ENCODE data around the gene CDK14. TPM values are rescaled to one million over a fixed set of nuclear protein-coding genes. Genes with fewer than 3 reads are reported as not detected.

Gene CDK14
- total and polyA plus RNA-seq, 5 experiments from 2014 or later, result 0.15 to 3.6 (median 2.8) TPM; not detected in 2

DNA sequence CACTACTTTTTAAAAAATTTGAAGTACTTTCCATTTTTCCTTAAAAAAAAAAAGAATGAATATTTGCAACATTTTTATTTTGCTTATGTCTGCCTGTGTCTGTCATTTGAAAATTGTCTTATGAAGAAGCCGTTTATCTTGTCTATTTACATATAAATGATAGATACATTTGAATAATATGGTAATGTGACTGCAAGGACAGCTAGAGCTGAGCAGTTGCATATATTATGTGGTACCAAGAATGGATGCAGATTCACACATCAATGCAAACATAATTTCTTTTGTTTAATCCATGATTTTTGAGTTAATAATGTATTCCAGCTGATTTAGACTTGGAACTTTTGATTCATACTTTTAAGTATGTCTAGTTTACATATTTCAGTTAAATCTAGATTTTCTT lies 268.0 kb downstream of the CDK14 start:
- Mint-ChIP-seq H3K9me3 (peaks cover 0 to 5% (median 0%) of the 10 kb centered on the region in 9 donors), H3K4me1 (no peaks in the 10 kb centered on the region), H3K27me3 (peaks cover 0 to 2% (median 0%) of the 10 kb centered on the region in 5 donors), H3K36me3 (no peaks in the 10 kb centered on the region), H3K27ac (no peak overlapping the region), H3K4me3 (no peak overlapping the region)
- ATAC-seq (no peak), DNase-seq (no peak)
- POLR2A ChIA-PET, result no interaction called here

DNA sequence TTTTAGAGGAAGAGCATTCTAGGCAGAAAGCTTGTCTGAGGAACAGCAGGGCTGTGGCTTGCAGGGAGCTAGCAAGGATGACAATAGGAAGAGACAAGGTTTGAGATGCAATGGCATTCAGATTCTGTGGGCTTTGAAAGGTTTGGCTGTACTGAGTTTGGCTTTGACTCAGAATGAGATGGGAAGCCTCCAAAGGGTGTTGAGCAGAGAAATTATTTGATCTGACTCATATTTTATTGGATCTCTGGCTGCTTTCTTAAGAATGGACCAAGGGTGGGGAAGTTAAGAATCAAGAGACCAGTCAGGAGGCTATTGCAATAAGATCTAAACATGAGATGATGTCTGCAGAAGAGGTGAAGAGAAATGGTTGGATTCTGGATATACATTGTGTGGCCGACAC lies 273.2 kb downstream of the CDK14 start:
- H3K9me3 Mint-ChIP-seq, result peaks cover 0 to 20% (median 0%) of the 10 kb centered on the region in 9 donors
- no peak for DNase-seq
- no peak for ATAC-seq
- H3K36me3 Mint-ChIP-seq, result no peaks in the 10 kb centered on the region
- POLR2A ChIA-PET, result no interaction called here
- H3K27me3 Mint-ChIP-seq, result peaks cover 0 to 4% (median 0%) of the 10 kb centered on the region in 5 donors
- H3K4me1 Mint-ChIP-seq, result no peaks in the 10 kb centered on the region
- H3K27ac Mint-ChIP-seq, result no peak overlapping the region
- no peak overlapping the region for H3K4me3 Mint-ChIP-seq

DNA sequence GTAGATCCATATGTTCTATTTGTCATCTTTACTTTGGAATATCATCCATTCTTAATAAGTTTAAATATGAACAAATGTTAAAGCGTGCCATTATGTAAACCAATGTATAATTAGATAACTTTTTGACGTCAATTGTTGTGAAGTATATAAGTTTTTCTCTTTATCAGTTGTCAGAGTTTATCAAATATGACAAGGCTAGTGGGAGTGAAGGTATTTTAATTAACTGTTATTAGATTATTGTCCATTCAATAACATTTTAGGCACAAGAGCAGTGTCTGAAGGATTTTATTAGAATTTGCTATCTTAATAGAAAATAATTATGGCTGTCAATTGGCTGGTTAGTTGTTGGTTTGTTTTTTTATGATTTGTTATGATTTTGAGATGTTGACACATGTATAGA lies 280.6 kb downstream of the CDK14 start:
- H3K4me1 Mint-ChIP-seq, result no peaks in the 10 kb centered on the region
- H3K27me3 Mint-ChIP-seq, result no peaks in the 10 kb centered on the region
- DNase-seq (no peak), ATAC-seq (no peak)
- H3K27ac Mint-ChIP-seq, result no peak overlapping the region
- no peaks in the 10 kb centered on the region for H3K36me3 Mint-ChIP-seq
- H3K9me3 Mint-ChIP-seq, result peaks cover 0 to 18% (median 0%) of the 10 kb centered on the region in 9 donors
- POLR2A ChIA-PET, result no interaction called here
- H3K4me3 Mint-ChIP-seq, result no peak overlapping the region

DNA sequence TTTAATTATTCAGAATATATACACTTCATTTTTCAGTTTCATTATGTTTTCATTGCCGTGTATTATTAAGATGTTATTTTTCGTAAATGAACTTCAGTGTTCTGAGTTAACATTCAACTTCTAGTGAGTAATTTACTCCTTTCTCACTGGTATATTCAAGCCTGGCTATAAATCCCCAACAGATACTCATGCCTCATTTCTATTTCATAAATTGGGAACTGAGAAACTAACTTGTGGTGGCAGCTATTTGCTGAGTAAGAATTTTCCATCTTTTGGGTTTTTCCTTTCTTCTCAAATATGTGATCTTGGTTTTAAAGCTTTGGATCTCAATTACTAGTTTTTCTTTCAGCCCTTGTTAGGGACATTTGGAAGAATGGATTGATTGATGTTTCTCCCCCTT lies 281.1 kb downstream of the CDK14 start:
- POLR2A ChIA-PET, result no interaction called here
- Mint-ChIP-seq H3K4me1 (no peaks in the 10 kb centered on the region), H3K27me3 (no peaks in the 10 kb centered on the region), H3K27ac (no peak overlapping the region), H3K9me3 (peaks cover 0 to 22% (median 2%) of the 10 kb centered on the region in 9 donors), H3K4me3 (no peak overlapping the region), H3K36me3 (no peaks in the 10 kb centered on the region)
- no peak for DNase-seq
- no peak for ATAC-seq

DNA sequence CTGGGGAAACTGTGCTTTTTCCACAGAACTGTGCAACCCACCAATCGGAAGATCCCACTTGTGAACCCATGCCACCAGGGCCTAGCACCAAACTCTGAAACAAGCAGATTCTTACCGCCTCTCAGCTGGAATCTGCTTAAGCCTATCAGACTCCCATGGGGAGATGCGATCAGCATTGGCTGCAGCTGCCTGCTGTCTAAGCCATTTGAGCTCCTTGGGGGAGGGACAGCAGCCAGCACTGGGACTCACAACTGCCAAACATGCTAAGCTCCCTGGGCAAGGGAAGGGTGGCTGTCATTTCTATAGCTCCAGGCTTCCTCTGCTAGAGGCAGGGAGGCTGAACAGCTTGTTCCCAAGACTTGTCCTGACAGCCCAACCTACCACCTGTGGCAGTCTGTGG lies 283.8 kb downstream of the CDK14 start:
- H3K27me3 Mint-ChIP-seq, result no peaks in the 10 kb centered on the region
- POLR2A ChIA-PET, result no interaction called here

DNA sequence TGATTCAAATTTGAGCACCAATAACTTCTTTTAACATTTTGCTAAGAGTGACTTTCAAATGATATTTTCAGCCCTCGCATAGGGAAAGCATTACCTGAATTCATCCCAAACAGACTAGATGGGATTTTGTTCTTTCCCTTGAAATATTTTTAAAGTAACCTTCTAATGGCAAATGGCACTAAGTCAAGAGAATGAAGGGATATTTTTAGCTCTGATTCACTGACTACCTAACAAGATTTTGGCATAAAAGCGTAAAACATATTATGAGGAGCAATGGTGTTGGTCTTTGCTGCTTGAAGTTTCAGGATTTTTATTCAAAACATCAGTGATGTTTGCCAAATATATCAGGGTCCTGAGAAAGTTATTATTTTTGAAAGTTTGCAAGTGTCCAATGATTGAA lies 290.3 kb downstream of the CDK14 start:
- POLR2A ChIA-PET, result no interaction called here
- Mint-ChIP-seq H3K4me1 (no peaks in the 10 kb centered on the region), H3K36me3 (no peaks in the 10 kb centered on the region), H3K4me3 (no peak overlapping the region), H3K27ac (no peak overlapping the region), H3K9me3 (peaks cover 0 to 8% (median 0%) of the 10 kb centered on the region in 9 donors), H3K27me3 (no peaks in the 10 kb centered on the region)
- DNase-seq, result no peak
- ATAC-seq, result no peak

More for the DNA sequence above, 283.8 kb downstream of the CDK14 start:
- peaks cover 0 to 22% (median 0%) of the 10 kb centered on the region in 9 donors for H3K9me3 Mint-ChIP-seq
- H3K36me3 Mint-ChIP-seq, result no peaks in the 10 kb centered on the region
- no peak overlapping the region for H3K27ac Mint-ChIP-seq
- H3K4me3 Mint-ChIP-seq, result no peak overlapping the region
- ATAC-seq, result no peak
- H3K4me1 Mint-ChIP-seq, result no peaks in the 10 kb centered on the region
- no peak for DNase-seq

DNA sequence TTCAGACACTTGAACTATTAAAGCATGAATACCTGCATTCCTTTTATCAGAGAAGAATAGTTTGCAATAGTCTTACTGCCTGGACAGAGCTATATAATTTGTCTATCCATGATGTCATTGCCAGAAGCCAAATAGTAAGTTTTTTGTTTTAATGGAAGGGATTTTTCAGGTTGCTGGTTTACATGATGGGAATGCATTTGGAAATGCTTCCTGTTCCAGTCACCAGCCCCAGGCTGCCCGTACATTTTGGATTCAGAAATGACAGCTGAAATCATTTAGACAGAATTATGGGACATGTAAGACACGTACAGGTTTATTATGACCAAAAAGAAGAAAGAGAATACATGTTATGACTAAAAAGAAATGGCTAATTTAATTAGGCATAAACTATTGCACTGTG lies 293.1 kb downstream of the CDK14 start:
- ATAC-seq, result no peak
- H3K4me3 Mint-ChIP-seq, result no peak overlapping the region
- DNase-seq, result no peak
- POLR2A ChIA-PET, result no interaction called here
- H3K36me3 Mint-ChIP-seq, result no peaks in the 10 kb centered on the region
- no peaks in the 10 kb centered on the region for H3K4me1 Mint-ChIP-seq
- H3K9me3 Mint-ChIP-seq, result peaks cover 0 to 3% (median 0%) of the 10 kb centered on the region in 9 donors
- H3K27me3 Mint-ChIP-seq, result peaks cover 0 to 3% (median 0%) of the 10 kb centered on the region in 5 donors
- no peak overlapping the region for H3K27ac Mint-ChIP-seq

DNA sequence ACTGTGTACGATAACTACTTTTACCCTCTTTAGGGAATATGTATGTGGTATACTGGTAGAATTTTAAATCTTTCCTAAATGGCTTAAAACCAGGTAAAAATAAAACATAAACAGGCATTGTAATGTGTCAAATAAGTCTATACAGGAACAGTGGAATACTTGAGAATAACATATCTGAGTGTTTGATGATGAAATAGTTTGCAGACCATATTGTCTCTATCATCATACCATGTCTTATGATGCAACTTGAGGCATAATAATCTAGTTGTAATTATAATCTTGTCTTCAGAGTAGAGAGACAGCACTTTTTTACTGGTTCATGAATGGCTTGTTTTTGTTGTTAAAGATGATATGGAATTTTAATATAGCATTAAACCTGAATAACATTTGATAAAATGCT lies 293.5 kb downstream of the CDK14 start:
- Mint-ChIP-seq H3K36me3 (no peaks in the 10 kb centered on the region), H3K9me3 (peaks cover 0 to 3% (median 0%) of the 10 kb centered on the region in 9 donors), H3K4me3 (no peak overlapping the region), H3K4me1 (no peaks in the 10 kb centered on the region), H3K27ac (peak overlapping the region in 1 of 10 donors; percentile 70), H3K27me3 (peaks cover 0 to 3% (median 0%) of the 10 kb centered on the region in 5 donors)
- DNase-seq, result no peak
- no peak for ATAC-seq
- POLR2A ChIA-PET, result no interaction called here

DNA sequence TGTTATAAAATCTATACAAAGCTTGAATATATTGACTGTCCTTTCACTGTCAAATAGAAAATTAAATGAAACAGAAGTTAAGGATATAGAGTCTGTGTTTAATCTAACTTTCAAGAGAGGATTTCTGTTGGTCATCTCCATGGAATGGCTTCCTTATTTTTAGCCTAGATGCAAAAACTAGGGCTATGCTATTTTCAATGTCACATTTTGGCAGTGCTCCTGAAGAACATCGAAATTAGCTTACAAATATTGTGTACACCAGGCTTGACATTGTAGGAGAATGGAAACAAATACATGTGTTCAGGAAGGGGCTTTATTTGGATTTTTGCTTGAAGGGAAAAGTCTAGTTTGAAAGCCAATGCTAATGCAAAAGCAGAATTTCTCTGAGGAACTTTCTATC lies 295.4 kb downstream of the CDK14 start:
- Mint-ChIP-seq H3K36me3 (no peaks in the 10 kb centered on the region), H3K4me3 (no peak overlapping the region), H3K9me3 (peaks cover 0 to 7% (median 0%) of the 10 kb centered on the region in 9 donors), H3K27ac (no peak overlapping the region), H3K27me3 (peaks cover 0 to 3% (median 0%) of the 10 kb centered on the region in 5 donors), H3K4me1 (no peaks in the 10 kb centered on the region)
- POLR2A ChIA-PET, result no interaction called here
- DNase-seq (no peak), ATAC-seq (no peak)

DNA sequence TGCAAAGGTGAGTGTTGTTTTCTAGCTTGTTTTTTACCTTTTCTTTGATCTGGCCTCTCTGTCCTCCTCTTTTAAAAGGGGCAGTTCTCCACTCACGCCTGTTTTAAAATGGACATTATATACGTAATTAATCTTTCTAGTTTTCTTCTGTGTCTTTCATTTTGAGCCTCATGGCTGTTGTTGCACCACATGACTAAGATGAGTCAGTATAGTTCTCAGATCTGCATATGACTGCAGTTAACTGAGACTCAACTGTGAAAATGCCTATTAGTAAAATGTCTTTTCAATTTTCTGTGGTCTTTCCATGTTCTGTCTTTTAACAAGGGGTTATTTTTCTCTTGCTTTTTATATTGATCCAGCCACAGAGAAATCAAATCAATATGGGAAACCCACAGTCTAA lies 296.1 kb downstream of the CDK14 start:
- Mint-ChIP-seq H3K36me3 (no peaks in the 10 kb centered on the region), H3K27me3 (peaks cover 0 to 3% (median 0%) of the 10 kb centered on the region in 5 donors), H3K4me3 (no peak overlapping the region), H3K9me3 (peaks cover 0 to 7% (median 0%) of the 10 kb centered on the region in 9 donors), H3K27ac (no peak overlapping the region), H3K4me1 (no peaks in the 10 kb centered on the region)
- DNase-seq (no peak), ATAC-seq (no peak)
- POLR2A ChIA-PET, result no interaction called here

DNA sequence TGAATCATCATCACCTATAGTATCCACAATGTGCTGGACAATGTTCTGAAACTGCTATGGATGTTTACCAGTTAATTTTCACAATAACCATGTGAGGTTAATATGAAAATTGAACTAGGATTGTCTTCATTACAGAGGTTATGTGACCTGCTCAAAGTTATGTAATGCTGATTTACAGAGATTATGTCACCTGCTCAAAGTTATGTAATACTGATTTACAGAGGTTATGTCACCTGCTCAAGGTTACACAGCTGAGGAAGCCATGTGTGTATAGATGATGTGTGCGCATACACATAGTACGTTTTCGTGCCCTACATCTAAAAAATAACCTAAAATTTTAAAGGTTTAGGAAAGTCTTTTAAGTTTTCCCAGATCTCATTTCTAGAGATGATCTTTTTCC lies 298.0 kb downstream of the CDK14 start:
- no peak overlapping the region for H3K4me3 Mint-ChIP-seq
- POLR2A ChIA-PET, result no interaction called here
- ATAC-seq (no peak), DNase-seq (no peak)
- peaks cover 0 to 3% (median 0%) of the 10 kb centered on the region in 5 donors for H3K27me3 Mint-ChIP-seq
- H3K36me3 Mint-ChIP-seq, result no peaks in the 10 kb centered on the region
- H3K27ac Mint-ChIP-seq, result no peak overlapping the region
- no peaks in the 10 kb centered on the region for H3K4me1 Mint-ChIP-seq
- H3K9me3 Mint-ChIP-seq, result peaks cover 0 to 4% (median 0%) of the 10 kb centered on the region in 9 donors

DNA sequence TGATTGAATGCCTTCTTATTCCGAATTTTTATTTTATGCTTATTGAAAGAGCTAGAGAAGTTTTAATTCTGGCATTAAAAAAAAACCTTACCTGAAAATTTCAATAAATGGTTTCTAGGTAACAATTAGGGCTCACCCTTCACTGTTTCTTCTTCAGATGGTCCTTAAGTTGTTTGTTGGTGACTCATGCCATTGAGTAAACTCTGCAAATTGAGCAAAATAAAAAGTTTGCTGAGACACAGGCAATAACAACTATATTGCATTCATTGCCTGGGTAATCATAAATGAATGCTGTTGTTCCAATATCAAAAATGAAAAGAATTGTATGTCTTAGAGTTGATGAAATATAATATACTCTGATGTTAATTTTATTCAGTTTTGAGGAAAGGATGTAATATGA lies 300.3 kb downstream of the CDK14 start:
- Mint-ChIP-seq H3K9me3 (peaks cover 0 to 8% (median 0%) of the 10 kb centered on the region in 9 donors), H3K27me3 (peaks cover 0 to 7% (median 0%) of the 10 kb centered on the region in 5 donors), H3K4me1 (no peaks in the 10 kb centered on the region), H3K36me3 (no peaks in the 10 kb centered on the region), H3K4me3 (no peak overlapping the region), H3K27ac (no peak overlapping the region)
- POLR2A ChIA-PET, result no interaction called here
- no peak for DNase-seq
- no peak for ATAC-seq

DNA sequence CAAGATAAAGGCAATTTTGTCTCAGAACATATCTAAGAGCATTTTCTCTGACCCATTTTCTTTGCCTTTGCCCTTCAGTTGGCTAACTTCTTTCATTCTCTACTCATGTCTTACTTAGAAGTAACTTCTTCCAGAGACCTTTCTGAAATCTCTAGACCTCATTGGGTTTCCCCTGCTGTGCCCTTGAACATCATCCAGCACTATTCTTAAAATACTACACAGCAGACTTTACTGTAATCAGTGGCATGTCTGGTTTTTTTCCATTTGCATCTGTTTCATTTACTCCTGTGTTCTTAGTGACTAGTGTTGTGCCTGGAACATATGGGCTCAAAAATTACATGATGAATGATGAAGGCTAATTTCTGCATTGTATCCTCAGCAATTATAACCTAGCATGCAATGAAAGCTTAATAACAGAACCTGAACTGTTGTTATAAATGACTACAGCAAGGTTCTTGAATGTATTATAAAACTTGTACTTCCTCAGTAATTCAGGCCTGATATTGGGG lies 301.9 kb downstream of the CDK14 start:
- no peaks in the 10 kb centered on the region for H3K4me1 Mint-ChIP-seq

DNA sequence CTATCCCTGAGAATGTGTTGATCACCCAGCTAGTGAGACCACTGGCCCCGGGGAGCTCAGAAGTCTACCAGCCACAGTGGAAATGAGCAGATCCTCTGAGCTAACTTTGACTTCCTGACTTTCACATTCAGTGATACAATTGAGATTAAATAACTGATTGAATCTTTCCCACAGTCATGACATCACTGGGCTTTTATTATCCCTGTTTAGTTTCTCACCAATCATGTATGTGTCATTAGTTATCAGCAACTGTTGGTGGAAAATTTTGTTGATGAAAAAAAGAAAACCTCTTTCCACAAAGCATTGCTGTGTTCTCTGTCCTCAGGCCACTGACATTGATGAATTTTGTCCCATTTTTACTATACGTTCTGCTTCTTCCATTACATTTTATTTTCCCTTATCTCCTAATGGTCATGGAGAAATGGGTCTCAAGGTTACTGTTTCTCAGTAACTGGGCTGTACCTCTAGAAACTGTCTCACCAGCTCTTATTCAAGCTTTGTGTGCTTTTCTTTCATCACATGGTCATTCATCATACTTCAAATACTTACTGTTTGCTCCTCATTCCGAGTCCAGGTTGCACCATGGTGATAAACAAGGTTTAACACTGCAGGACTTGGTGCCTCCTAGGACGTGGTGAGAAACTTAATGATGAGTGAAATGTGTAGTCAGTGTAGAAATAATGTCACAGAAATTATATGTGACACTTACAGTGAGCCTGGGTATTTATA lies 304.7 kb downstream of the CDK14 start:
- no peaks in the 10 kb centered on the region for H3K4me1 Mint-ChIP-seq
- peaks cover 0 to 4% (median 0%) of the 10 kb centered on the region in 5 donors for H3K27me3 Mint-ChIP-seq
- no peaks in the 10 kb centered on the region for H3K36me3 Mint-ChIP-seq
- ATAC-seq, result no peak
- no peak for DNase-seq
- H3K9me3 Mint-ChIP-seq, result peaks cover 0 to 11% (median 0%) of the 10 kb centered on the region in 9 donors
- no peak overlapping the region for H3K27ac Mint-ChIP-seq
- H3K4me3 Mint-ChIP-seq, result no peak overlapping the region
- POLR2A ChIA-PET, result no interaction called here

More for the DNA sequence above, 301.9 kb downstream of the CDK14 start:
- Mint-ChIP-seq H3K27ac (no peak overlapping the region), H3K9me3 (peaks cover 0 to 8% (median 0%) of the 10 kb centered on the region in 9 donors), H3K4me3 (no peak overlapping the region), H3K27me3 (peaks cover 0 to 5% (median 0%) of the 10 kb centered on the region in 5 donors), H3K36me3 (no peaks in the 10 kb centered on the region)
- POLR2A ChIA-PET, result no interaction called here
- ATAC-seq (no peak), DNase-seq (no peak)

All from naive thymus-derived CD8-positive, alpha-beta T cell (primary cell).